Colonic mucosa (tissue), 4 donors: ENCODE results near the gene TMEM163. TPM values are rescaled to one million over a fixed set of nuclear protein-coding genes. Genes with fewer than 3 reads are reported as not detected.

ENCODE experiments used
- DNase-seq: peaks from one replicate; pipeline ENCODE4 v3.0.0-alpha.2; 2020
- H3K27ac ChIP-seq: fragments of 200-600 bp; one replicate; pipeline ENCODE4 v1.8.0; 2021
- H3K27me3 ChIP-seq: fragments of 200-600 bp; one replicate; pipeline ENCODE4 v1.8.0; 2021
- H3K36me3 ChIP-seq: fragments of 200-600 bp; one replicate; pipeline ENCODE4 v1.8.0; 2021
- H3K4me1 ChIP-seq: fragments of 200-600 bp; one replicate; pipeline ENCODE4 v1.8.0; 2021; ENCODE audit warnings: mild to moderate bottlenecking
- H3K4me3 ChIP-seq: fragments of 200-600 bp; one replicate; pipeline ENCODE4 v1.8.0; 2021
- H3K9ac ChIP-seq, 2 donors: one replicate each; pipeline ENCODE4 v1.7.0; 2013; ENCODE audit warnings: control low read depth in 2 of 2, low read depth in 2 of 2, low read length in 2 of 2
- H3K9me3 ChIP-seq: fragments of 200-600 bp; one replicate; pipeline ENCODE4 v1.8.0; 2021
- intact Hi-C: fragments of 100-400 bp; cut with DNase I; formaldehyde crosslinking; loops from one replicate; pipeline ENCODE4 v1.14.1; 2022
- total RNA-seq, 2 donors: library from RNA; stranded (reverse); fragmentation: NEBNext Ultra II Directional in 1 of 2; extraction: Animal tissue kit (Norgen Biotek cat#: 25700) in 1 of 2; gene quantifications; one replicate each; pipeline ENCODE4 v1.2.1, GENCODE V29; 2021
- TF ChIP-seq, protein P1 (sequence below): fragments of 200-600 bp; IDR thresholded peaks from one replicate; pipeline ENCODE4 v1.8.0; 2022; ENCODE audit warnings: antibody characterized with exemption, mild to moderate bottlenecking
- donor health status: healthy.
- donor health status: DM: no; HTN: no; CAD: no.
- donor health status: DM: no; HTN: no; CAD: no.

TMEM163 gene
- total RNA-seq, 2 donors from 2014 or later: 0.29 TPM; not detected in 1

- Histone ChIP-seq H3K27me3 (no peaks in the 10 kb centered on the region), H3K4me3 (no peak overlapping the region), H3K36me3 (no peaks in the 10 kb centered on the region), H3K9me3 (no peaks in the 10 kb centered on the region), H3K9ac (no peak overlapping the region), H3K27ac (no peak overlapping the region), H3K4me1 (no peaks in the 10 kb centered on the region)
- TF ChIP-seq, protein P1, sequence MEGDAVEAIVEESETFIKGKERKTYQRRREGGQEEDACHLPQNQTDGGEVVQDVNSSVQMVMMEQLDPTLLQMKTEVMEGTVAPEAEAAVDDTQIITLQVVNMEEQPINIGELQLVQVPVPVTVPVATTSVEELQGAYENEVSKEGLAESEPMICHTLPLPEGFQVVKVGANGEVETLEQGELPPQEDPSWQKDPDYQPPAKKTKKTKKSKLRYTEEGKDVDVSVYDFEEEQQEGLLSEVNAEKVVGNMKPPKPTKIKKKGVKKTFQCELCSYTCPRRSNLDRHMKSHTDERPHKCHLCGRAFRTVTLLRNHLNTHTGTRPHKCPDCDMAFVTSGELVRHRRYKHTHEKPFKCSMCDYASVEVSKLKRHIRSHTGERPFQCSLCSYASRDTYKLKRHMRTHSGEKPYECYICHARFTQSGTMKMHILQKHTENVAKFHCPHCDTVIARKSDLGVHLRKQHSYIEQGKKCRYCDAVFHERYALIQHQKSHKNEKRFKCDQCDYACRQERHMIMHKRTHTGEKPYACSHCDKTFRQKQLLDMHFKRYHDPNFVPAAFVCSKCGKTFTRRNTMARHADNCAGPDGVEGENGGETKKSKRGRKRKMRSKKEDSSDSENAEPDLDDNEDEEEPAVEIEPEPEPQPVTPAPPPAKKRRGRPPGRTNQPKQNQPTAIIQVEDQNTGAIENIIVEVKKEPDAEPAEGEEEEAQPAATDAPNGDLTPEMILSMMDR: no peak
- no peak for DNase-seq
- intact Hi-C loops: no loop called here
Observed at GRCh38 chr2:134493797-134494196, 225.0 kb downstream of the TMEM163 start.

DNA sequence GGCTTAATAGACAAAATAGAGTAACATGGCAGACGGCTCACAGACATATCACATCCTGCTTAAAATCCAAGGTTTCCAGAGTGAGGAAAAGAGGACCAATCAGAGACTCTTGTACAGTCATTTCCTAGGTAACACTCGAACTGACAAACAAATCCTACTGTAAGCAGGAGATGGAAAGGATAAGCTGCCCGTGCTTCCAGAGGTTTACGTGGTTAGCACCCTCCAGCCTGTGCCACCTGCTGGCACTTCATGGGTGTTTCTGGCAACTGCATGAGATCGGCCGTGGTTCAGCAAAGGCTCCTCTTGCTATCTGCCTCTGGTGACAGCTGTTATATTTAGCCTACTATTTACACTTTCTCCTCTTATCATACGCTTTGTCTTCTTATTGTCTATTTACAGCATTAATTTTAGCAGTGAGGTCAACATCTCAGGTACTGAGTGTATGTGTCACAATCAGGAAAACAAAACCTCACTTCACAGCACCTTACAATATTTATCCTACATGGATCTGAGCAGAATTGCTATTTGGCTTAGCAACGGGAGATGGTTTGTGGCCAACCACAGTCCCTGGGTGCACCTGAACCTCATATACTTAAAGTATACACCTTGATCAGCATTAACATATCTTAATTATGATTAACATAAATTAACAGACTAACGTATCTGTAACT, 226.9 kb downstream of the TMEM163 start:
- DNase-seq: no peak
- TF ChIP-seq, protein P1: peak; percentile 14
- intact Hi-C loops: no loop called here
- no peak overlapping the region for H3K4me3 ChIP-seq
- no peaks in the 10 kb centered on the region for H3K9me3 ChIP-seq
- no peaks in the 10 kb centered on the region for H3K4me1 ChIP-seq
- H3K9ac ChIP-seq: no peak overlapping the region
- no peaks in the 10 kb centered on the region for H3K36me3 ChIP-seq
- no peak overlapping the region for H3K27ac ChIP-seq
- no peaks in the 10 kb centered on the region for H3K27me3 ChIP-seq

DNA sequence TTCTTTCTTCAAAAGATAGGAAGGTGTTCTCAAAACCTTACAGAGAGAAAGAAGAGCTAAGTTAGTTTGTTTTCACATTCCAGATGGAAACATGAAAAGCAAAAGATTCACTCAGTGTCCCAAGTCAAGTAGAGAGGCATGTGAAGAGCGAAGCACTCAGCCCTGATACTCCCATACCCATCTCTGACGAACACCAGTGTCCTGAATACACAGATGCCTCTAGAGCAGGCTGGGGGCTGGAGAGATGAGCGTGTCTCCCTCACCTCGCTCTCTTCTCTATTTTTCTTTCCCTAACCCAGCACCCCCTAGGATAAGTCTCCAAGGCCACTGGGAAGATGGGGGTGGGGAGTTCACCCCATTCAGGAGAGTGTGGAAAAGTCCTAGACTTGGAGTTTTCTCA, 227.8 kb downstream of the TMEM163 start:
- Histone ChIP-seq H3K4me1 (no peaks in the 10 kb centered on the region), H3K9me3 (no peaks in the 10 kb centered on the region), H3K27me3 (no peaks in the 10 kb centered on the region), H3K4me3 (no peak overlapping the region), H3K27ac (no peak overlapping the region), H3K36me3 (no peaks in the 10 kb centered on the region), H3K9ac (no peak overlapping the region)
- TF ChIP-seq, protein P1: no peak
- no peak for DNase-seq
- intact Hi-C loops: no loop called here

DNA sequence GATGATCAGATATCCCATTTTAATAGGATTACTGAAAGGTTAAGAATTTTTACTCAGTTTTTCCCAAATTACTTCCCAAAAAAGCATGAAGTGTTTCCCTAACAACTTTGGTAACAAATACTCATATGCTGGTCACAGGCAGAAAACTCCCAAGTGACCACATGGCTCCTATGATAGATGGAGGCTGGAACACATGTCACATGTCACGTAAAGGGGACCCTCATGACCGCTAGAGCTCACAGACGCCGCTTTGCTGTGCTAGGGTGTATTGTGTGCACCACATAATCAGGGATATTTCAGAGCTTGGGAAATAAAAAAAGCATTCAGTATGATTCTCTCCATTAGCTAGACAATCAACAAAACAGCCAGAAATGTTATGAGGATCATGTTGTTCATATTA, 228.2 kb downstream of the TMEM163 start:
- no peak overlapping the region for H3K27ac ChIP-seq
- H3K36me3 ChIP-seq: no peaks in the 10 kb centered on the region
- intact Hi-C loops: no loop called here
- TF ChIP-seq, protein P1: no peak
- DNase-seq: no peak
- no peaks in the 10 kb centered on the region for H3K4me1 ChIP-seq
- no peaks in the 10 kb centered on the region for H3K27me3 ChIP-seq
- no peak overlapping the region for H3K9ac ChIP-seq
- H3K9me3 ChIP-seq: no peaks in the 10 kb centered on the region
- no peak overlapping the region for H3K4me3 ChIP-seq

GRCh38 chr2:134489732-134490384, 228.9 kb downstream of the TMEM163 start:
- no peaks in the 10 kb centered on the region for H3K4me1 ChIP-seq
- no peak overlapping the region for H3K4me3 ChIP-seq
- intact Hi-C loops: no loop called here
- no peak overlapping the region for H3K9ac ChIP-seq
- no peaks in the 10 kb centered on the region for H3K9me3 ChIP-seq
- DNase-seq: no peak
- no peaks in the 10 kb centered on the region for H3K36me3 ChIP-seq
- H3K27me3 ChIP-seq: no peaks in the 10 kb centered on the region
- no peak overlapping the region for H3K27ac ChIP-seq
- TF ChIP-seq, protein P1: no peak
